Inflammatory macrophage treated with lipopolysaccharide for 4 hours (primary cell): Measurements from ENCODE around the gene NAALAD2.
"Not testable (repeated sequence)": the region's sequence is repeated elsewhere in the genome, so short reads cannot be mapped to it uniquely, and the experiment has no call there.

Experiments
- DNase-seq: peaks from one replicate; pipeline ENCODE4 v3.0.0-alpha.2; 2020

Gene NAALAD2

GRCh38 chr11:90192869-90193582 is 58.6 kb downstream of the NAALAD2 start:
- DNase-seq, result no peak

- DNase-seq, result no peak
Measured at GRCh38 chr11:90197377-90197776, 62.9 kb downstream of the NAALAD2 start.

GRCh38 chr11:90202342-90202741 is 67.9 kb downstream of the NAALAD2 start:
- no peak for DNase-seq

GRCh38 chr11:90204407-90204806 is 69.9 kb downstream of the NAALAD2 start:
- DNase-seq, result no peak

GRCh38 chr11:90204832-90205646 is 70.6 kb downstream of the NAALAD2 start:
- DNase-seq, result peak; percentile 50

- not testable (repeated sequence) for DNase-seq
Measured at GRCh38 chr11:90207992-90208391, 73.5 kb downstream of the NAALAD2 start.

GRCh38 chr11:90208857-90209256 is 74.4 kb downstream of the NAALAD2 start:
- no peak for DNase-seq

- DNase-seq, result no peak
Measured at GRCh38 chr11:90213322-90213721, 78.9 kb downstream of the NAALAD2 start.

- DNase-seq, result no peak
Measured at GRCh38 chr11:90216611-90217010, 82.1 kb downstream of the NAALAD2 start.

GRCh38 chr11:90218606-90219005 is 84.1 kb downstream of the NAALAD2 start:
- no peak for DNase-seq

GRCh38 chr11:90219438-90219837 is 85.0 kb downstream of the NAALAD2 start:
- no peak for DNase-seq

- DNase-seq, result peak; percentile 44
Measured at GRCh38 chr11:90220391-90220790, 85.9 kb downstream of the NAALAD2 start.

- DNase-seq, result no peak
Measured at GRCh38 chr11:90221803-90222458, 87.5 kb downstream of the NAALAD2 start.

GRCh38 chr11:90222459-90223247 is 88.2 kb downstream of the NAALAD2 start, which contains the start of gene CHORDC1:
Gene CHORDC1, minus strand, starts transcription at chr11:90223049. Its CDS starts 95 bp downstream, at chr11:90222954.
- DNase-seq, result peak; percentile 93

- DNase-seq, result no peak
Measured at GRCh38 chr11:90223248-90223585, 88.8 kb downstream of the NAALAD2 start.

- no peak for DNase-seq
Measured at GRCh38 chr11:90228056-90228455, 93.6 kb downstream of the NAALAD2 start.

GRCh38 chr11:90229791-90230190 is 95.3 kb downstream of the NAALAD2 start:
- no peak for DNase-seq

GRCh38 chr11:90234977-90235376 is 100.5 kb downstream of the NAALAD2 start:
- no peak for DNase-seq

GRCh38 chr11:90235526-90235925 is 101.1 kb downstream of the NAALAD2 start:
- DNase-seq, result no peak

- DNase-seq, result no peak
Measured at GRCh38 chr11:90237004-90237403, 102.5 kb downstream of the NAALAD2 start.

GRCh38 chr11:90239967-90240636 is 105.6 kb downstream of the NAALAD2 start:
- not testable (repeated sequence) for DNase-seq

GRCh38 chr11:90241414-90241813 is 107.0 kb downstream of the NAALAD2 start:
- no peak for DNase-seq
